H9 (cell line): ENCODE measurements around the gene HNRNPD. TPM values are rescaled to one million over a fixed set of nuclear protein-coding genes. Genes with fewer than 3 reads are reported as not detected.
"Not testable (repeated sequence)": the region's sequence is repeated elsewhere in the genome, so short reads cannot be mapped to it uniquely, and the experiment has no call there.

ENCODE experiments used
- DNase-seq: peaks from one replicate; pipeline ENCODE4 v3.0.0-alpha.2; 2017
- H2AFZ ChIP-seq: one replicate; pipeline ENCODE4 v1.6.1; 2013; ENCODE audit warnings: mild to moderate bottlenecking, low read length, control low read depth, moderate library complexity
- H2AK5ac ChIP-seq: 2 replicates; pipeline ENCODE4 v1.6.1; 2013; ENCODE audit warnings: low read length, control low read depth, mixed read lengths; ENCODE audit not compliant: insufficient read length
- H2BK120ac ChIP-seq: one replicate; pipeline ENCODE4 v1.6.1; 2013; ENCODE audit warnings: low read depth, mild to moderate bottlenecking, low read length, control low read depth, inconsistent platforms; ENCODE audit not compliant: poor library complexity, severe bottlenecking
- H2BK12ac ChIP-seq: 2 replicates; pipeline ENCODE4 v1.6.1; 2013; ENCODE audit warnings: low read length, control low read depth, mixed read lengths, low read depth; ENCODE audit not compliant: insufficient read length
- H2BK15ac ChIP-seq: 2 replicates; pipeline ENCODE4 v1.6.1; 2013; ENCODE audit warnings: low read depth, low read length, control low read depth
- H2BK20ac ChIP-seq: one replicate; pipeline ENCODE4 v1.6.1; 2013; ENCODE audit warnings: low read depth, mild to moderate bottlenecking, low read length, control low read depth, inconsistent platforms; ENCODE audit not compliant: poor library complexity, severe bottlenecking
- H2BK5ac ChIP-seq: 2 replicates; pipeline ENCODE4 v1.6.1; 2013; ENCODE audit warnings: low read length, control low read depth, mixed read lengths; ENCODE audit not compliant: insufficient read length
- H3K14ac ChIP-seq: 2 replicates; pipeline ENCODE4 v1.6.1; 2013; ENCODE audit warnings: low read length, control low read depth; ENCODE audit not compliant: insufficient read depth
- H3K18ac ChIP-seq: 2 replicates; pipeline ENCODE4 v1.6.1; 2013; ENCODE audit warnings: low read depth, mild to moderate bottlenecking, mixed read lengths, low read length, control low read depth; ENCODE audit not compliant: insufficient read length
- H3K23ac ChIP-seq: 2 replicates; pipeline ENCODE4 v1.6.1; 2013; ENCODE audit warnings: low read length, control low read depth, mixed read lengths, low read depth; ENCODE audit not compliant: insufficient read length
- H3K23me2 ChIP-seq: 2 replicates; pipeline ENCODE4 v1.6.1; 2013; ENCODE audit warnings: low read depth, mild to moderate bottlenecking, mixed read lengths, low read length, control low read depth; ENCODE audit not compliant: insufficient read length, poor library complexity, severe bottlenecking
- H3K27ac ChIP-seq: 2 replicates; pipeline ENCODE4 v1.5.1; 2013; ENCODE audit warnings: low read length, control low read depth, mixed read lengths, low read depth; ENCODE audit not compliant: insufficient read length
- H3K27me3 ChIP-seq: 2 replicates; pipeline ENCODE4 v1.6.1; 2013; ENCODE audit warnings: low read length, control low read depth, inconsistent platforms; ENCODE audit not compliant: insufficient read depth
- H3K4ac ChIP-seq: 2 replicates; pipeline ENCODE4 v1.6.1; 2013; ENCODE audit warnings: low read depth, mild to moderate bottlenecking, control low read depth, inconsistent platforms, low read length, moderate library complexity
- H3K4me1 ChIP-seq: 2 replicates; pipeline ENCODE4 v1.6.1; 2013; ENCODE audit warnings: low read length, control low read depth, inconsistent platforms; ENCODE audit not compliant: insufficient read depth
- H3K4me2 ChIP-seq: 2 replicates; pipeline ENCODE4 v1.6.1; 2013; ENCODE audit warnings: low read length, control low read depth, mixed read lengths; ENCODE audit not compliant: insufficient read length, insufficient read depth
- H3K56ac ChIP-seq: 2 replicates; pipeline ENCODE4 v1.6.1; 2013; ENCODE audit warnings: low read depth, mild to moderate bottlenecking, mixed read lengths, low read length, control low read depth; ENCODE audit not compliant: insufficient read length
- H3K79me1 ChIP-seq: 2 replicates; pipeline ENCODE4 v1.6.1; 2013; ENCODE audit warnings: low read depth, mild to moderate bottlenecking, moderate library complexity, low read length, control low read depth, inconsistent platforms; ENCODE audit not compliant: insufficient read depth, poor library complexity, severe bottlenecking
- H3K79me2 ChIP-seq: 2 replicates; pipeline ENCODE4 v1.6.1; 2013; ENCODE audit warnings: low read length, control low read depth, inconsistent platforms; ENCODE audit not compliant: insufficient read depth
- H3K9ac ChIP-seq: 2 replicates; pipeline ENCODE4 v1.6.1; 2013; ENCODE audit warnings: low read length, control low read depth, mixed read lengths; ENCODE audit not compliant: insufficient read length; ENCODE audit errors: extremely low read depth
- H3K9me3 ChIP-seq: one replicate; pipeline ENCODE4 v1.6.1; 2013; ENCODE audit warnings: low read depth, low read length, inconsistent platforms; ENCODE audit not compliant: control insufficient read depth
- H3T11ph ChIP-seq: one replicate; pipeline ENCODE4 v1.6.1; 2013; ENCODE audit warnings: mild to moderate bottlenecking, low read length, control low read depth, inconsistent platforms
- H4K20me1 ChIP-seq: one replicate; pipeline ENCODE4 v1.6.1; 2013; ENCODE audit not compliant: control insufficient read depth, insufficient read length, insufficient read depth
- H4K5ac ChIP-seq: 2 replicates; pipeline ENCODE4 v1.6.1; 2013; ENCODE audit warnings: low read depth, mild to moderate bottlenecking, mixed read lengths, low read length, control low read depth; ENCODE audit not compliant: insufficient read length
- H4K8ac ChIP-seq: replicated peaks from 2 replicates; pipeline ENCODE4 v1.6.1; 2013; ENCODE audit warnings: low read length, control low read depth, mixed read lengths, low read depth; ENCODE audit not compliant: insufficient read length
- H4K91ac ChIP-seq: 2 replicates; pipeline ENCODE4 v1.6.1; 2013; ENCODE audit warnings: low read depth, mild to moderate bottlenecking, moderate library complexity, mixed read lengths, low read length, control low read depth; ENCODE audit not compliant: insufficient read length
- H3K27ac Mint-ChIP-seq, 3 experiments: 2 replicates in 2 of 3; 3 replicates in 1 of 3; pipeline ENCODE4 v1.8.0; 2020 to 2021; ENCODE audit warnings: mixed read lengths in 3 of 3, mild to moderate bottlenecking in 1 of 3, moderate library complexity in 1 of 3
- H3K27me3 Mint-ChIP-seq: 2 replicates; pipeline ENCODE4 v1.8.0; 2021; ENCODE audit warnings: low read depth, mild to moderate bottlenecking, moderate library complexity, mixed read lengths
- H3K36me3 Mint-ChIP-seq, 3 experiments: 2 replicates in 2 of 3; 3 replicates in 1 of 3; pipeline ENCODE4 v1.8.0; 2020 to 2021; ENCODE audit warnings: low read depth in 3 of 3, mixed read lengths in 3 of 3; ENCODE audit not compliant: insufficient read depth in 1 of 3
- H3K4me1 Mint-ChIP-seq, 2 experiments: 2 replicates each; pipeline ENCODE4 v1.8.0; 2020; ENCODE audit warnings: mixed read lengths in 2 of 2
- H3K4me3 Mint-ChIP-seq, 2 experiments: 2 replicates in 1 of 2; 3 replicates in 1 of 2; pipeline ENCODE4 v1.8.0; 2020 to 2021; ENCODE audit warnings: mild to moderate bottlenecking in 2 of 2, mixed read lengths in 2 of 2, moderate library complexity in 1 of 2
- H3K9me3 Mint-ChIP-seq, 2 experiments: 2 replicates in 1 of 2; 3 replicates in 1 of 2; pipeline ENCODE4 v1.8.0; 2020; ENCODE audit warnings: mild to moderate bottlenecking in 2 of 2, mixed read lengths in 2 of 2, moderate library complexity in 1 of 2
- CTCF ChIP-seq: fragments of 200-600 bp; sonication (generic); conservative IDR thresholded peaks from 3 replicates; pipeline ENCODE4 v1.8.0; 2021; ENCODE audit warnings: antibody characterized with exemption, mild to moderate bottlenecking
- WGBS: extraction: QIAGEN DNeasy Blood & Tissue Kit; methylation state at CpG from one replicate; pipeline ENCODE4 v1.1.7; 2013; ENCODE audit warnings: missing lambda C conversion rate, low lambda C conversion rate, mixed read lengths; ENCODE audit not compliant: insufficient read length; ENCODE audit errors: extremely low coverage; 5-methylcytosine and 5-hydroxymethylcytosine counted together
- total RNA-seq: library from RNA; stranded (reverse); gene quantifications from 2 replicates; pipeline ENCODE4 v1.2.1, GENCODE V29; 2021

Gene HNRNPD
- total RNA-seq, 1 experiment from 2014 or later, result 611 TPM

DNA sequence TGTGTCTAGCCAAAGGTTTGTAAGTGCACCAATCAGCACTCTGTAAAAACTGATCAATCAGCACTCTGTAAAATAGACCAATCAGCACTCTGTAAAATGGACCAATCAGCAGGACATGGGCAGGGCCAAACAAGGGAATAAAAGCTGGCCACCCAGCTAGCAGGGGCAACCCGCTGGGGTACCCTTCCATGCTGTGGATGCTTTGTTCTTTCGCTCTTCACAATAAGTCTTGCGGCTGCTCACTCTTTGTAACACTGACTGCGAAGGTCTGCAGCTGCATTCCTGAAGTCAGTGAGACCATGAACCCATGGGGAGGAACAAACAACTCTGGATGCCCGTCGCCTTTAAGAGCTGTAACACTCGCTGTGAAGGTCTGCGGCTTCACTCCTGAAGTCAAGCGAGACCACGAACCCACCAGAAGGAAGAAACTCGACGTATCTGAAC is 42.2 kb upstream of the HNRNPD start:
- no CpG with 5 or more reads among the region's 12 CpGs for WGBS

DNA sequence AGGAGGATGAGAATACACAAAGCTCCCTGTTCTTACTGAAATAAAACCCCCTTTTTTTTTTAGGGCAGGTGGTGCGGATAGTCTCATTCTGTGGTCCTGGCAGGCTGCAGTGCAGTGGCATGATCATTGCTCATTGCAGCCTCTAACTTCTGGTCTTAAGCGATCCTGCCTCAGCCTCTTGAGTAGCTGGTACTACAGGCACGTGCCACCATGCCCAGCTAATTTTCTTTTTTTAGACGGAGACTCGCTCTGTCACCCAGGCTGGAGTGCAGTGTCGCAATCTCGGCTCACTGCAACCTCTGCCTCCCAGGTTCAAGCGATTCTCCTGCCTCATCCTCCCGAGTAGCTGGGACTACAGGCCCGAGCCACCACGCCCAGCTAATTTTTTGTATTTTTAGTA is 41.3 kb upstream of the HNRNPD start:
- H3K4ac ChIP-seq, H4K5ac ChIP-seq, H2BK5ac ChIP-seq: not testable (repeated sequence)

More for the DNA sequence above, 42.2 kb upstream of the HNRNPD start:
- Mint-ChIP-seq H3K27me3 (peaks cover 7% of the 10 kb centered on the region; the same call in 1 of the 2 replicates), H3K4me3 (no peak overlapping the region; a peak in 1 of 5 replicates), H3K4me1 (peaks cover 8 to 12% of the 10 kb centered on the region in 2 experiments), H3K36me3 (peaks cover 2 to 6% (median 5%) of the 10 kb centered on the region in 3 experiments; a peak in 3 of 7 replicates), H3K9me3 (peaks cover 6 to 13% of the 10 kb centered on the region in 2 experiments; a peak in 4 of 5 replicates), H3K27ac (peak overlapping the region; percentile 41 to 88 (median 85); a peak in 5 of 7 replicates)
- Histone ChIP-seq H2BK12ac (no peak overlapping the region), H2BK5ac (no peak overlapping the region), H3K23me2 (no peaks in the 10 kb centered on the region), H2AFZ (no peak overlapping the region), H3K18ac (no peak overlapping the region), H4K91ac (no peak overlapping the region), H4K5ac (no peak overlapping the region), H2BK15ac (no peak overlapping the region), H3K9ac (no peak overlapping the region), H2BK120ac (no peak overlapping the region), H4K20me1 (no peaks in the 10 kb centered on the region), H3K9me3 (no peaks in the 10 kb centered on the region), H3K4ac (no peak overlapping the region), H3K14ac (no peak overlapping the region), H3K4me2 (no peak overlapping the region), H2AK5ac (no peak overlapping the region), H3K4me1 (no peaks in the 10 kb centered on the region), H3K27me3 (no peaks in the 10 kb centered on the region), H3K79me2 (no peaks in the 10 kb centered on the region), H3K56ac (no peak overlapping the region), H3K27ac (no peak overlapping the region), H3T11ph (no peak overlapping the region), H3K79me1 (no peaks in the 10 kb centered on the region), H3K23ac (no peak overlapping the region), H2BK20ac (no peak overlapping the region), H4K8ac (no peak overlapping the region)
- no peak for TF ChIP-seq CTCF
- no peak for DNase-seq

More for the DNA sequence above, 41.3 kb upstream of the HNRNPD start:
- not testable (repeated sequence) for H3K4me3 Mint-ChIP-seq, H2BK20ac ChIP-seq, H3K27ac Mint-ChIP-seq, H4K91ac ChIP-seq, H3K23ac ChIP-seq, H3K23me2 ChIP-seq, H2BK15ac ChIP-seq, H3K79me1 ChIP-seq, H2AFZ ChIP-seq, H2BK12ac ChIP-seq, H2BK120ac ChIP-seq, H3K36me3 Mint-ChIP-seq, H2AK5ac ChIP-seq, H3K18ac ChIP-seq, H3K27ac ChIP-seq, H3K27me3 ChIP-seq, H3K56ac ChIP-seq, H4K8ac ChIP-seq, H3K14ac ChIP-seq, DNase-seq, H3K4me1 ChIP-seq, H4K20me1 ChIP-seq, H3K9ac ChIP-seq, H3K9me3 ChIP-seq, H3K79me2 ChIP-seq, H3K27me3 Mint-ChIP-seq, H3K4me2 ChIP-seq, H3T11ph ChIP-seq
- H3K9me3 Mint-ChIP-seq, result peaks cover 6 to 13% of the 10 kb centered on the region in 2 experiments; a peak in 4 of 5 replicates
- no CpG with 5 or more reads among the region's 11 CpGs for WGBS
- peaks cover 8 to 12% of the 10 kb centered on the region in 2 experiments for H3K4me1 Mint-ChIP-seq
